Endodermal cell (in vitro differentiated cells): ENCODE results near the gene FCAMR. TPM values are rescaled to one million over a fixed set of nuclear protein-coding genes. Genes with fewer than 3 reads are reported as not detected.

Experiments
- DNase-seq: peaks from one replicate; pipeline ENCODE4 v3.0.0-alpha.2; 2017
- H3K27ac ChIP-seq: 2 replicates; pipeline ENCODE4 v1.5.1; 2013; ENCODE audit warnings: mild to moderate bottlenecking, low read depth, low read length, moderate library complexity
- H3K27me3 ChIP-seq: 2 replicates; pipeline ENCODE4 v1.6.1; 2013; ENCODE audit warnings: mild to moderate bottlenecking, low read length, moderate library complexity; ENCODE audit not compliant: insufficient read depth, control insufficient read depth, poor library complexity, severe bottlenecking
- H3K36me3 ChIP-seq: 2 replicates; pipeline ENCODE4 v1.7.0; 2013; ENCODE audit warnings: mild to moderate bottlenecking, low read length, moderate library complexity; ENCODE audit not compliant: control insufficient read depth, insufficient read depth
- H3K4me1 ChIP-seq: one replicate; pipeline ENCODE4 v1.7.0; 2013; ENCODE audit warnings: low read length; ENCODE audit not compliant: control insufficient read depth, insufficient read depth
- H3K4me3 ChIP-seq: 2 replicates; pipeline ENCODE4 v1.5.1; 2013; ENCODE audit warnings: mild to moderate bottlenecking, low read length, moderate library complexity
- H3K9ac ChIP-seq: 2 replicates; pipeline ENCODE4 v1.6.1; 2013; ENCODE audit warnings: mild to moderate bottlenecking, low read length, moderate library complexity; ENCODE audit not compliant: poor library complexity, severe bottlenecking; ENCODE audit errors: extremely low read depth
- H3K9me3 ChIP-seq: 2 replicates; pipeline ENCODE4 v1.6.1; 2013; ENCODE audit warnings: mild to moderate bottlenecking, low read length, moderate library complexity; ENCODE audit not compliant: control insufficient read depth
- H3K27ac Mint-ChIP-seq: 2 replicates; pipeline ENCODE4 v1.8.0; 2020; ENCODE audit warnings: mixed read lengths
- H3K27me3 Mint-ChIP-seq: 2 replicates; pipeline ENCODE4 v1.8.0; 2021; ENCODE audit warnings: mild to moderate bottlenecking, mixed read lengths; ENCODE audit not compliant: insufficient read depth
- H3K36me3 Mint-ChIP-seq: 2 replicates; pipeline ENCODE4 v1.8.0; 2020; ENCODE audit warnings: low read depth, mixed read lengths
- H3K4me1 Mint-ChIP-seq: 2 replicates; pipeline ENCODE4 v1.8.0; 2020; ENCODE audit warnings: mixed read lengths
- H3K4me3 Mint-ChIP-seq: 2 replicates; pipeline ENCODE4 v1.8.0; 2020; ENCODE audit warnings: mild to moderate bottlenecking, moderate library complexity, mixed read lengths
- H3K9me3 Mint-ChIP-seq: 2 replicates; pipeline ENCODE4 v1.8.0; 2020; ENCODE audit warnings: mild to moderate bottlenecking, mixed read lengths
- WGBS, 2 experiments: methylation state at CpG; one replicate each; pipeline versions ENCODE4 v1.1.5 to v1.1.7; 2013; ENCODE audit warnings: missing lambda C conversion rate in 2 of 2, mixed read lengths in 1 of 2; ENCODE audit not compliant: insufficient coverage in 1 of 2, insufficient read length in 1 of 2; 5-methylcytosine and 5-hydroxymethylcytosine counted together
- total RNA-seq, 2 donors: library from RNA; stranded (reverse); fragmentation: NEBNext Ultra II Directional in 1 of 2; extraction: Animal tissue kit (Norgen Biotek cat#: 25700) in 1 of 2; gene quantifications; 2 replicates in 1 of 2; 3 replicates in 1 of 2; pipeline ENCODE4 v1.2.1, GENCODE V29; 2021
- TF ChIP-seq, protein P1 (sequence below): fragments of 200-600 bp; sonication (generic); conservative IDR thresholded peaks from 2 replicates; pipeline ENCODE4 v1.5.0; 2021; ENCODE audit warnings: antibody characterized with exemption, mild to moderate bottlenecking

The FCAMR gene
- total RNA-seq, 2 donors from 2014 or later, result not detected

DNA sequence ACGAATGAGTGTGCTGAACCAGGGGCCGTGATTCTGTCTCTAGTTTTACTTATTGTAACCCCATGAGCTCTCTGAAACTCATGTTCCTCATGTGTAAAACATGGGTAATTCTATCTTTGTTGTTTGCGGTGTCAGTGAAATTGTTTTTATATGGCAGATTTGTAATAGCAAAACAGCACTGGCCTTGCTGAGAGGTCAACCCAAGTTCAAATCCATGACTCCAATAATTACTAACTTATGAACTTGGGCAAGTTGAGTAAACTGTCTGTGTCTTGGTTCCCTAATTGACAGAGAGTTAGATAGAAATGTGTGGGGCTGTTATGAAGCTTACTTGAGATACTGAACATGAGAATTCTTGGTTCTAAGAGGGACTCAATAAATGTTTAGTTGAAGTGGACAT, 44.5 kb upstream of the FCAMR start:
- Mint-ChIP-seq H3K9me3 (no peaks in the 10 kb centered on the region), H3K4me1 (no peaks in the 10 kb centered on the region), H3K27me3 (peaks cover 50% of the 10 kb centered on the region), H3K27ac (no peak overlapping the region), H3K4me3 (no peak overlapping the region), H3K36me3 (no peaks in the 10 kb centered on the region)
- H3K9me3 ChIP-seq, result no peaks in the 10 kb centered on the region
- H3K9ac ChIP-seq, result no peak overlapping the region
- no peak overlapping the region for H3K27ac ChIP-seq
- TF ChIP-seq, protein P1, sequence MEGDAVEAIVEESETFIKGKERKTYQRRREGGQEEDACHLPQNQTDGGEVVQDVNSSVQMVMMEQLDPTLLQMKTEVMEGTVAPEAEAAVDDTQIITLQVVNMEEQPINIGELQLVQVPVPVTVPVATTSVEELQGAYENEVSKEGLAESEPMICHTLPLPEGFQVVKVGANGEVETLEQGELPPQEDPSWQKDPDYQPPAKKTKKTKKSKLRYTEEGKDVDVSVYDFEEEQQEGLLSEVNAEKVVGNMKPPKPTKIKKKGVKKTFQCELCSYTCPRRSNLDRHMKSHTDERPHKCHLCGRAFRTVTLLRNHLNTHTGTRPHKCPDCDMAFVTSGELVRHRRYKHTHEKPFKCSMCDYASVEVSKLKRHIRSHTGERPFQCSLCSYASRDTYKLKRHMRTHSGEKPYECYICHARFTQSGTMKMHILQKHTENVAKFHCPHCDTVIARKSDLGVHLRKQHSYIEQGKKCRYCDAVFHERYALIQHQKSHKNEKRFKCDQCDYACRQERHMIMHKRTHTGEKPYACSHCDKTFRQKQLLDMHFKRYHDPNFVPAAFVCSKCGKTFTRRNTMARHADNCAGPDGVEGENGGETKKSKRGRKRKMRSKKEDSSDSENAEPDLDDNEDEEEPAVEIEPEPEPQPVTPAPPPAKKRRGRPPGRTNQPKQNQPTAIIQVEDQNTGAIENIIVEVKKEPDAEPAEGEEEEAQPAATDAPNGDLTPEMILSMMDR, result no peak
- WGBS, 2 experiments, result 80 to 93% methylated on average over 1 to 3 of the region's 3 CpGs
- peaks cover 30% of the 10 kb centered on the region for H3K27me3 ChIP-seq
- H3K4me1 ChIP-seq, result no peaks in the 10 kb centered on the region
- DNase-seq, result no peak
- H3K36me3 ChIP-seq, result no peaks in the 10 kb centered on the region
- no peak overlapping the region for H3K4me3 ChIP-seq

DNA sequence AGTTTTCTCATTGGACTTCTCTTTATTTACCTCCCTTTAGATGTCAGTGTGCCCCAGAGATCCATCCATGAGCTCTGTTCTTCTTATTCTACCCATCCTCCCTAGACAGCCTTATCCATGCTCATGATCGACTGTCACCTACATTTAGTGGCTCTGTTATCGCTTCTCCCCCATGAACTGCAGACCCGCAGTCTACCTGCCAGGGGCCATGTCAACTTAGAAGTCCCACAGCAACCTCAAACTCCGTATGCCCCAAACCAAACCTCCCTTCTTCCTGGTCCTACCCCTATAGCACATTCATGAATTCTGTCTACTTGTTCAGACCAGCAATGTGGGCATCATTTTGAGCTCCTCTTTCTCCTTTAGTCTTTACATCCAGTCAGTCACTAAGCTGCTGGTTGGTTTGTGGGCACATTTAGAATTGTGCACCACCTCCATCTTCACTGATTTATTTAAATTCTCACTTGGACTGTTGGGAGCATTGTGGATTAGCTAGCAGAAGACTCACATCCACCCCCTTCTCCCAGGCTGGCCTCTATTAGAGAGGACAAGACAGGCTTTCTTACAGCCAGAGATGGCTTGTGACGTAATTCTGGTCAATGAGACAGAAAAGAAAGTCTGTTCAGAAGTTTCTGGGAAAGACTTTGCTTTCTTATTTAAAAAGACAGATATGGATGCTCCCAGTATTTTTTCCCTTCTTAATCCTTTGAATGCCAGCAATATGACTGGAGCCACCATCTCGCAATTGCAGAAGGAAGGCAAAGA, 43.2 kb upstream of the FCAMR start:
- Histone ChIP-seq H3K27ac (no peak overlapping the region), H3K9me3 (no peaks in the 10 kb centered on the region), H3K4me1 (no peaks in the 10 kb centered on the region), H3K9ac (no peak overlapping the region), H3K36me3 (no peaks in the 10 kb centered on the region), H3K4me3 (no peak overlapping the region), H3K27me3 (peaks cover 18% of the 10 kb centered on the region)
- H3K27ac Mint-ChIP-seq, result no peak overlapping the region
- TF ChIP-seq, protein P1, result no peak
- DNase-seq, result no peak
- no peaks in the 10 kb centered on the region for H3K4me1 Mint-ChIP-seq
- peaks cover 40% of the 10 kb centered on the region for H3K27me3 Mint-ChIP-seq
- no peaks in the 10 kb centered on the region for H3K36me3 Mint-ChIP-seq
- 67 to 80% methylated on average over 4 to 6 of the region's 6 CpGs for WGBS, 2 experiments
- H3K9me3 Mint-ChIP-seq, result no peaks in the 10 kb centered on the region
- no peak overlapping the region for H3K4me3 Mint-ChIP-seq

DNA sequence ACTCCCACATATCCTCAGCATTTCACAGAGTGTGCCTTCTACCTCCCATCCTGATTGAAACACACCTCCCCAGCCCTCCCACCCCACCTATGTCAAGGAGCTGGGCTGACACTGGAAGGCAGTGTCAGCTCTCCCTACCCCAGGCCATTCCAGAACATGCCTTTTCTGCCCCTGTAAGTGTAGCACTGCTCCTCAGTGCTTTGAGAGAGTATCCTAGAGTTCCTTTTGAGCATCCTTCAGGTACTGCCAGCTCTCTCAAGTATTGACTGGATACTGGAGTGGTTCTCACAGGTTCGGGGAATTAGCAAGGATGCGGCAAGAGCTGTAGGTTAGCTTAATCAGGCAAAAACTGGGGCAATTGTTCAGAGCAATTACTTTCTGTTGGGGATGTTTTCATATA, 40.5 kb upstream of the FCAMR start:
- Histone ChIP-seq H3K27ac (no peak overlapping the region), H3K36me3 (no peaks in the 10 kb centered on the region), H3K9ac (no peak overlapping the region), H3K4me1 (no peaks in the 10 kb centered on the region), H3K9me3 (no peaks in the 10 kb centered on the region), H3K4me3 (no peak overlapping the region), H3K27me3 (peaks cover 12% of the 10 kb centered on the region)
- Mint-ChIP-seq H3K4me1 (no peaks in the 10 kb centered on the region), H3K27me3 (peaks cover 35% of the 10 kb centered on the region), H3K9me3 (no peaks in the 10 kb centered on the region), H3K4me3 (no peak overlapping the region), H3K36me3 (no peaks in the 10 kb centered on the region), H3K27ac (no peak overlapping the region)
- 100% methylated on average over 2 of the region's 2 CpGs for WGBS, 2 experiments
- no peak for DNase-seq
- TF ChIP-seq, protein P1, result no peak
